HG03442 (cell line): ENCODE data around the gene PSD.
"Not testable (repeated sequence)": the region's sequence is repeated elsewhere in the genome, so short reads cannot be mapped to it uniquely, and the experiment has no call there.

Experiments used
- ATAC-seq: cut with Tn5 transposase; IDR thresholded peaks from one replicate; pipeline ENCODE4 v1.9.1; 2021; ENCODE audit warnings: mild to moderate bottlenecking, moderate library complexity; ENCODE audit not compliant: unreplicated experiment

Gene PSD

DNA sequence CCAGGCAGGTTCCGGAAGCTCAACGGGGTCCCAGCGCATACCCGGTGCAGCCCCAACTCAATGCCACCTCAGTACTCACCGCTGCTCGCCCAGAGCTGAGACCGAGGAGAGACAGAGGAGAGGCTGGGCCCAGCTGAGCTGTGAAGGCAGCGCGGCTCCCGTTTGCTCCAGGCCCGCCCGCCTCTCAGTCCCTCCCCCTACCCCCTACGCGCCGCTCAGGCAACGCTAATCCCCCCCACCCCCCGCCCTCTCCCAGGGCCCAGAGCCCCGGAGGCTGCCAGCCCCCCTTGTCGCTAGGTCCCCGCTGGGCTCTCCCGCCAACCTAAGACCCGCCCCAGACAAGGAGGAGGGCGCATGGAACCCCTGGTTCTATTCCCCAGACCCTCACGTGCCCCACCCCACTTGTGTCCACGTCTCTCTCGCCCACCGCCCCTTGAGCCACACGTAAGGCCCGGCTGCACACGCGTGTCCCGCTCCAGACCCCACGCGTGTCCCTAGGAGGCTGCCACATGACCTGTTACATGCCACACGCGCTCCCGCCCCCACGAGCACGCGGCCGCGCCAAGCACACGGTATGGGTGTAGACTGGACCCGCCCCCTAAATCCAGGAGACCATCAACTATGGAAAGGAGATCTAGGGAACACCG, at the start of gene PSD:
TSS of gene PSD (minus strand) at position 164 of the 647 bp plus-strand sequence. CDS start 1,747 bp downstream, outside the sequence.
- no peak for ATAC-seq

- no peak for ATAC-seq
Measured at GRCh38 chr10:102467971-102468438, 49.4 kb upstream of the PSD start.

DNA sequence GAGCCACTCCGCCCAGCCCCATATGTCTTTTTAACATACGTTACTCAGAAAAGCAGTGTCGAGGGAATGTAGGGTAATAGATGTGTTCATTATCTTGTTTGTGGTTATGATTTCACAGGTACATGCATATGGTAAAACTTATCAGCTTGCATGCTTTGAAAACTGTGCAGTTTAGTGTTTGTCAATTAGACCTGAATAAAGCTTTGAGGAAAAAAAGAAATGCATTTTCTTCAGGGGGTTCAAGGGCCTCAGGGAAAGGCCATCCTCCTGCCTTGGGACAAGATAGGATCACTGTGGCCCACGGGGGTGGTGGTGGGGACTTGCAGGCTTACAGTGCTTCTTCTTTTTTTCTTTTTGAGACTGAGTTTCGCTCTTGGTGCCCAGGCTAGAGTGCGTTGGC, 48.7 kb upstream of the PSD start:
- ATAC-seq, result no peak

GRCh38 chr10:102465466-102465865, 46.9 kb upstream of the PSD start:
- ATAC-seq, result no peak

DNA sequence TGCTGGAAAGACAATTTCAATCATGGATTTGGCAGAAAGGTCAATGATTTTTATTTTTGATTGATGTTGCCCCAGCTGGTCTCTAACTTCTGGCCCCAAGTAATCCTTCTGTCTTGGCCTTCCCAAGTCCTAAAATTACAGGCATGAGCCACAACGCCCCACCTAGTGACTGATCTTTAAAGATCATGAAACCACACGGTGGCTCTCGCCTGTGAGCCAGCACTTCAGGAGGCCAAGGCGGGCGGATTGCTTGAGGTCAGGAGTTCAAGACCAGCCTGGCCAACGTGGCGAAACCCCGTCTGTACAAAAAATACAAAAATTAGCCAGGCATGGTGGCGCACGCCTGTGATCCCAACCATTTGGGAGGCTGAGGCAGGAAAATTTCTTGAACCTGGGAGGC, 45.4 kb upstream of the PSD start:
- no peak for ATAC-seq

DNA sequence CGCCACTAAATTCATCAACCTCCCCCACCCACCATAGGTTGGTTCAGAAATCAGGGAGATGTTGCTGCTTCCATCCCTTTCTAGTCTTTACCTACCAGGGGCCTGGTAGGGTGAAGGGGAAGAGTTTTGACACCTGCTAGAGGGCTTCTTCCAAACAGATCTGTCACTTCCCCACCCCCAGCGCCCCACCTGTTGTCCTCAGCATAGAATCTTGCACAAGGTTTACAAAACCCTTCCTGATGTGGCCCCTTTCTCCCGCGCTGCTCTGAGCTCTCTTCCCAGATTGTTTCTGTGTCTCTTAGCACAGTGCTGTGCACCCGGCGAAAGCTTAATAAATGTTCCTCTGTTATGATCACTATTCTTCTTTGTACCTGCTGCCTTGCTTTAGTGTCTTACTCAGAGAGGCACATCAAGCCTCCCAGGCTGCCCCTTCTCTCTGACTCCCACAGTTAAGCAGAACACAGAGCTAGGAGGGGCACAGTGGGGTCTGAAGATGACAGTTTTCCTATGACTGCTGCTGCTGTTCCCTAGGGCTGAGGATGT, 44.0 kb upstream of the PSD start:
- no peak for ATAC-seq

DNA sequence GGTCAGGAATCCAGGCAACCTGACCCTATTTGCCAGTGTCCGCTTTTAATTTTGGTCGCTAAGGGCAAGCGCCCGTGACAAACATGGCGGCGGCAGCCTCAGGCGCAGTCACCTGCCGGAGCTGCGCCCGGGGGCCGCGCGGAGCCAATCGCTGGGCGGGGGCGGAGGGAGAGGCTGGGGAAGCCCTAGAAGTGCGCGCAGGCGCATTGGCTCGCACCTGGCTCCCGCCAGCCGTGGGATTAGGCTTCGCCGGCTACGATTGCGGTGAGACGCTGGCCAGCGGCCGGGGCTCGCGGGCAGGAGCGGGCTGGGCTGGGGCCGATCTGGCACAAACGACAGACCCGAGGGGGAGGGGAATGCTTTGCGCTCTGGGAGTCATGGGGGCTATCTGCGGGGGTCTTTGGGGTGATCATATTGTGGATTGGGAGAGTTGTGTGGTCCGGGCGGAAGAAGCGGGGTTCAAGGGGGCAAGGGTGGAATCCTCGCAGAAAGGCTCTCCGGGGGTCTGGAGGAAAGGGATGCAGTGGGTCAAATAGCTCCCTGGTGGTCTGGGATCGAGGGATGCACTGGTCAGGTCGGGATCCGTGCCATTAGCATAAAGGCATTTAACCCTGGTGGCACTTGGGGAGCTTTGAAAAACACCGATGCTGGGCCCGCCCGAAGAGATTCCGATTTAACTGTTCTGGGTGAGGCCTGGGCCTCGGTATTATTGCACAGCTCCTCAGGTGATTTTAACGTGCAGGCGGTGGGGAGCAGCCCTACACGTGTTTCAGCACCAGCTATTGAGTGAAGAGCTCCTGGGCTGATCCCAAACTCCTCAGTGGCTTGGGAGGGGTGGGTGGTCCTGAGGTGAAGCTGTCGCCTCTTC, 42.8 kb upstream of the PSD start:
- peak; percentile 82 for ATAC-seq

- ATAC-seq, result peak; percentile 22
Measured at GRCh38 chr10:102460836-102461186, 42.2 kb upstream of the PSD start.

- ATAC-seq, result no peak
Measured at GRCh38 chr10:102458656-102459055, 40.1 kb upstream of the PSD start.

GRCh38 chr10:102457591-102458150, 39.1 kb upstream of the PSD start:
- no peak for ATAC-seq

- ATAC-seq, result no peak
Measured at GRCh38 chr10:102455893-102456471, 37.4 kb upstream of the PSD start.

DNA sequence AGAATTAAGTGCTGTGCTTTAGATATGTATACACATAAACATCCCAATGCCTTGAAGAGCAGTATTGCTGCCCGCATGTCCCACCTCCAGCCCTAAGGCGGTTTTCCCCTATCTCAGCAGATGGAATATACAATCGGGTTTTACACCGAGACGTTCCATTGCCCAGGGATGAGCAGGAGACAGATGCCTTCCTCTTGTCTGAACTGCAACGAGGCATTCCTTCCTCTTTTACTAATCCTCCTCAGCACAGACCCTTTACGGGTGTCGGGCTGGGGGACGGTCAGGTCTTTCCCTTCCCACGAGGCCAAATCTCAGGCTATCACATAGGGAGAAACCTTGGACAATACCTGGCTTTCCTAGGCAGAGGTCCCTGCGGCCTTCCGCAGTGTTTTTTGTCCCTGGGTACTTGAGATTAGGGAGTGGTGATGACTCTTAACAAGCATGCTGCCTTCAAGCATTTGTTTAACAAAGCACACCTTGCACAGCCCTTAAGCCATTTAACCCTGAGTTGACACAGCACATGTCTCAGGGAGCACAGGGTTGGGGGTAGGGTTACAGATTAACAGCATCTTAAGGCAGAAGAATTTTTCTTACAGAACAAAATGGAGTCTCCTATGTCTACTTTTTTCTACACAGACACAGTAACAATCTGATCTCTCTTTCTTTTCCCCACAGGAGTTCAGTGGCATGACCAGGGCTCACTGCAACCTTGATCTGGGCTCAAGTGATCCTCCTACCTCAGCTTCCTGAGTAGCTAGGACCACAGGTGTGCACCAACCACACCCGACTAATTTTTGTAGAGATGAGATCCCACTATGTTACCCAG, 36.3 kb upstream of the PSD start:
- ATAC-seq, result not testable (repeated sequence)

DNA sequence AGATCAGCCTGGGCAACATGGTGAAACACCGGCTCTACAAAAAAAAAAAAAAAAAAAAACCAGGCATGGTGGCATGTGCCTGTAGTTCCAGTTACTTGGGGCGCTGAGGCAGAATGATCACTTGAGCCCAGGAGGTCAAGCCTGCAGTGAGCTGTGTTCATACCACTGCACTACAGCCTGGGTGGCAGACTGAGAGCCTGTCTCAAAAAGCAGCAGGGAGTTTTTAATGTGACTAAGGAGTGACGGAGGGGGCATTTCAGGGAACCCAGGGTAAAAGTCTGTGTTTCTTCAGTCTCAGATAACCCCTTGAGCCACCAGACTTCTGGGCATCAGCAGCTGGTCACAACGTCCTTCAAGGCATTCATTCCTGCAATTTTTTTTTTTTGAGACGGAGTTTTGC, 34.9 kb upstream of the PSD start:
- no peak for ATAC-seq

DNA sequence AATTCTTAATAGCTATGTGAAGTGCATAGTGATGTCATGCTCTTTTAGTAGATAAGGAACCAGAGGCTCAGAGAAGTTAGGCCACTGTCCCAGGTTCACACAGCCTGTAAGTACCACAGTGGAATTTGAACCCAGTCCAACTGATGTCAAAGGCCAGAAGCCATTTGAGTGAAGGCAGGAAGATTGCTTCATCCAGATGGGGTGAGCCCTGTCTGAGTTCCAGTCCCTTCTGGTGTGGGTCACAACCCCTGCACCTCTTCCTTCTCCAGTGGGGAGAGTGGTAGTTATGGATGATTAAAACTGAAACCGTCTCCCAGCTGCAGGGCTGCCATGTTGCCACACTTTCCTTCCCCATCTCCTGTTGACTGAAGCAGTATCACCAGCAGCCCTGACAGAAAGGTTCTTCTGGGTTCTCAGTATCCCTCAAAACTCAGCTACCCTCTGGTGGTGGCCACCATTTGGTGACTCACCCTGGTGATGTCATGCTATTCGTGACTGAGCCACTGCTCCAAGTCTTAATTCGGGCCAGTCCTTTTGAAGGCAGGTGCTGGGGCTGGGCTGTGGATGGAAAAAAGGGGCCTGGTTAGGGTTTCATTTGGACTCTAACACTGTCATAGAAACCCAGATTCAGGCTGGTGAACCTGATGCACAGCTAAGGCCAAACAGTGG, 34.2 kb upstream of the PSD start:
- no peak for ATAC-seq

- ATAC-seq, result no peak
Measured at GRCh38 chr10:102451105-102451969, 32.8 kb upstream of the PSD start, which contains the start of gene C10orf95. C10orf95 (minus strand) TSS chr10:102451543; CDS start chr10:102451093, 450 bp downstream.

DNA sequence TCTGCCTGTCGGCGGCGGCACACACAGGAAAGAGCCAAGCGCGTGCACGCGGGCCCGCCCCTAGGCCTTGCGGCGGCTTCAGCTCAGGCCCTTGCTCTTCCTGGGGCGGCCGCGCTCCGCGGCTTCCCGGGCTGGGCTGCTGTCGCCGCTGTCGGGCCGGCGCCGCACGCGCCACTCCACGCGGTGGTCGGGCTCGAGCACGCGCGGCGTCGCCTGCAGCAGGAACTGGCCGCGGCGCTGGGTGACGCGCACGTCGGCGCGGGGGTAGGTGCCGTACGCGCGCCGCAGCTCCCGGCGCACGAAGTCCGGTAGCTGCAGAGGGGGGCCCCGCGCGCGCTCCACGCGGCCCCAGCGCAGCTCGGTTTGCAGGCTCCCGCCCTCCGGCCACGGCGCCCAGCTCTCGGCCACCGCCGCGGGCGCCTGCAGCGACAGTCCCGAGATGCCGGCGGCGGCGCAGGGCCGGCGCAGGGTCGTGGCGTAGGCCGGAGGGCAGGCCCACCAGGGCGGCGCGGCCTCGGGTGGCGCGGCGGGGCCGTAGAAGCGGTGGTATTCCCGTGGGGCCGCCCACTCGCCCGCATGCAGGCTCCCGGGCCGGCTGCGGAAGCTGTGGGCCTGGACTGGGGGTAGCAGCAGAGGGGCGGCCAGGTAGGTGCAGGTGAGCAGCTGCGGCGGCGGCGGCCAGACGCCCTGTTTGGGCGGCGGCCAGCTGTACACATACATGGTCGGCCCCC, 32.0 kb upstream of the PSD start:
- ATAC-seq, result peak; percentile 68

DNA sequence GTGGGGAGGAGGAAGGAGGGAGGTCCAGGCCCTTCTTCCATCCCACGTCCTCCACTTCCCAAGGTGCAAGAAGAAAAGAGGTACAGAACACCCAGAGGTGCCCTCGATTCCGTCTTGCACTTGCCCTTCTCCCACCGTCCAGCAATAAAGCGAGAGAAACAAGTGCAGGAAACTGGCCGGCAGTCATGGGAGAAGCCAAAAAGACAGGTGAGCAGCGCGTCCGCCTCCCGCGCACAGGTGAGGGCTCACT, 31.5 kb upstream of the PSD start:
- ATAC-seq, result no peak

DNA sequence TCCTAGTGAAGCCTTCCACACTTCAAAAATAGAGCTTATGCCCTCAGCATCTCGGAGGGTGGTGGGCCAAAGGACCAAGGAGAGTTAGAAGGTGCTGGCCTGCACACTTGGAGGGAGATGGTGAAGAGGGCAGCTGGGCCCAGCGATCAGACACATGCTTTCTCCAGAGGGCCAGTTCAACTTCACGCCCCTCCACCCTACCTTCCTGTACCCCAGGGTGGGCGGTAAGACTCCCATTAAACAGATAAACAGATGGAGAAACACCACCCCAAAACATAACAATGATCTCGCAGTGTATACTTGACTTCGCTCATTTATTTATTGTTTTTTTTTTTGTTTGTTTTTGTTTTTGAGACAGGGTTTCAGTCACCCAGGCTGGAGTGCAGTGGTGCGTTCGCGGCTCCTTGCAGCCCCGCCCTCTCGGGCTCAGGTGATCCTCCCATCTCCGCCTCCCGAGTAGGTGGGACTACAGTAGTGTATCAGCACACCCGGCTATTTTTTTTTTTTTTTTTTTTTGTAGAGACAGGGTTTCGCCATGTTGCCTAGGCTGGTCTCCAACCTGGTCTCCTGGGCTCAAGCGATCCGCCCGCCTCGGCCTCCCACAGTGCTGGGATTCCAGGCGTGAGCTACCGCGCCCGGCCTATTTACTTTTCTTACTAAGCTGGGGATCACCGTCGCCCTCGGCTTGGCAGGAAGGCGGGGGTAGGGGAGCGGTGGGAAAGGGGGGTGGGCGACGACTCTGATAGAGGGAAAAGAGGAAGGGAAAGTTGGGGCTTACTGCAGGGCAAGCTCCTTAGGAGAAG, 30.9 kb upstream of the PSD start:
- ATAC-seq, result peak; percentile 37
